NB4 (cell line): Measurements from ENCODE around the gene ITGA4.

Experiments
- CTCF ChIP-seq: IDR thresholded peaks from one replicate; pipeline ENCODE4 v1.5.1; 2012; ENCODE audit warnings: low read depth, low read length
- POLR2A ChIP-seq: IDR thresholded peaks from 2 replicates; pipeline ENCODE4 v1.6.1; 2011; ENCODE audit warnings: mild to moderate bottlenecking; ENCODE audit not compliant: insufficient read length; ENCODE audit errors: extremely low read depth

GRCh38 chr2:181462033-181462432, 4.8 kb downstream of the ITGA4 start:
- TF ChIP-seq CTCF (no peak), POLR2A (no peak)
